ENCODE data around the gene EVC.
"Not testable (repeated sequence)": the region's sequence is repeated elsewhere in the genome, so short reads cannot be mapped to it uniquely, and the experiment has no call there.

EVC gene

DNA sequence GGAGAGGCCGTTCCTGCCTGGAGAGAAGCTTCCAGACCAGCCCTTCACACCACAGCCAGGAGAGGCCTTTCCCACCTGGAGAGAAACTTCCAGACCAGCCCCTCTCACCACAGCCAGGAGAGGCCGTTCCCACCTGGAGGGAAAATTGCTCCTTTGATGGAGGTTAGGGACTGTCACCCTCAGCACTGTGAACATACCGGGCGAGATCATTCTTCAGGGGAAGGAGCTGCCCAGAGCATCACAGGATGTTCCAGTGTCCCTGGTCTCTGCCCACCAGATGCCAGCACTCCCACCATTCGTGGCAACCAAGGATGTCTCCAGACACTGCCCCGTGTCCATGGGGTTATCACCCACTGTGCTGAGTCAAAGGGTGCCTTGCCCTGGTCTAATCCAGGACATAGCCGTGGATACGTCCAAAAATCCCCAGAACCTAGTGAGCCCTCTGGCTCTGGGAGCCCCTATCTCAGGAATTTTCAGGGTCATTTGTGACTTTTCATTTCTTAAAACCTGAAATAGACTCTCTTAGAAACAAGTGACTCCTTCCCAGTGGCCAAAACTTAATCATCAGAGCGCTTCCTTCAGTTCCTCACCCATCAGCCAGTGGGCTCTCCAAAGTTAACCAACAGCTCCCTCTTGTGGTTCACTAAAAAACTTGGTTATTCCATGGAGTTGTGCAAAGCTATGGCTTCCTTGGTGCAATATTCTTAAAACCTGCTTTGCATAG lies 101.7 kb downstream of the EVC start:
- peak; percentile 39 for DNase-seq (ENCODE audit: low spot score)

DNA sequence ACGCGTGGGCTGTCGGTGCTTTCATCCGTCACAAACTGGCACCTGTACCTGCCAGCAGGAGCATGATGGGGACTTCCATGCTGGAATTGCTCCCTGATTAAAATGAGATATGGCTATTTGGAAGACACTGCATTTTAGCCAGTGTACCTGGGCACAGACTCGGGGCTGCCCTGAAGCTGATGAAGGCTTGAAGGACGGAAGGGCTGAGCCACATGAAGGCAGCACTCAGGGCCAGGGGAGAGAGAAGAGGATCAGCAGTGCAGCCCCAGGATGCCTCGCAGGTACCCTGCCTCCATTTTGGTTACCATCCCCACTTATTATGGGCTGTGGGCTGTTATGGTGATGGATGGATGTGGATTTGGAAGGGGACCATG lies 102.9 kb downstream of the EVC start:
- no peak for DNase-seq (ENCODE audit: low spot score)

DNA sequence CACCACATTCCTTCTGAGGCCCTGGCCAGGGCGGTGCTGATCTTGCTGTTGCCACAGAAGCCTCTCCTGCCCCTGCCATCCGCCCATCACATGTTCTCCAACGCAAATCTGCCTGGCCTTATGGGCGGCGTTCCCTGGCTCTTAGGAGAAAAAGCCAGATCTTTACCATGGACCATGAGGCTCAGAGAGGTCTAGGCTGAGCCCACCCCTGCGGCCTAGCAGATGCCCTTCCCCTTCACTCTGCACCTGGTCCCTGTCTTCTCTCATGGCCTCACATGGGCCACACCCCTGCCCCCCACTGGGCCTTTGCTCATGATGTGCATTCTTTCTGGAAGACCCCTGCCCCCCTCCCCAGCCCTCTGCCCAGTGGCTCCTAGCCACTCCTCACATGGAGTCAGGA lies 103.4 kb downstream of the EVC start:
- no peak for DNase-seq (ENCODE audit: low spot score)

DNA sequence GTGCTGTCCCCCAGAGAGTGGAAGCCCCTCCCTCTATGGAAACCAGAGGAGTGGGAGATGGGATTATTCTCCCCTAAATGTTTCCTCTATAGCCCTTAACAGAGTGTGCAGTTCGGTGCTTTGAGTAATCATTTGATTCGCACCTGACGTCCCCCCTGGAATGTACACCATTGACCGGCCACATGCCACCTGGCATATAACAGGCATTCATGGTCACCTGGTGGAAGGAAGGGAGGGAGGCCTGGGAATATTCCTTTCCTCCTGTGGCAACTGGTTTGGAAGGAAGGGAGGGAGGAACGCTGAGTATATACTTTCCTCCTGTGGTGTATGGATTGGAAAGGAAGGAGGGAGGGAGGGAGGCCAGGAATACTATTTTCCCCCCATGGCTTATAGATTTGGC lies 104.6 kb downstream of the EVC start:
- DNase-seq (ENCODE audit: low spot score): no peak

DNA sequence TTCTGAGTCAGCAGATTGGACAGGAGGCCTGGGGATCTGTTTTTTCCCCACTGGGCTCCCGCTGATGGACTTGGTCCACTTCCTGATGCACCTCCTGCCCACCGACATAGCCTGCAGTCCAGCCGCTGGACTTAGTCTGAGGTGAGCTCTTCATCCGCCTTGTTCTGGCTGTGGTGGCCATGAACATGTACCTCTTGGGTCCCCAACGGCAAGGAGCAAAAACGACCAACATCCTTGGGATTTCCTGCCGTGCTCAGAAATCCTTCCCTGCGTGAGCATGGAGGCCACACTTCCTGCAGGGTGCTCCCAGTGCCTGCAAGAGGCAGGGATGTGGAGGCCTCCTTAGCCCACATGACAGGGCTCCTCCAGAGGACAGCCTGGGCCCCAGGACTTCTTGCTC lies 105.1 kb downstream of the EVC start:
- no peak for DNase-seq (ENCODE audit: low spot score)

DNA sequence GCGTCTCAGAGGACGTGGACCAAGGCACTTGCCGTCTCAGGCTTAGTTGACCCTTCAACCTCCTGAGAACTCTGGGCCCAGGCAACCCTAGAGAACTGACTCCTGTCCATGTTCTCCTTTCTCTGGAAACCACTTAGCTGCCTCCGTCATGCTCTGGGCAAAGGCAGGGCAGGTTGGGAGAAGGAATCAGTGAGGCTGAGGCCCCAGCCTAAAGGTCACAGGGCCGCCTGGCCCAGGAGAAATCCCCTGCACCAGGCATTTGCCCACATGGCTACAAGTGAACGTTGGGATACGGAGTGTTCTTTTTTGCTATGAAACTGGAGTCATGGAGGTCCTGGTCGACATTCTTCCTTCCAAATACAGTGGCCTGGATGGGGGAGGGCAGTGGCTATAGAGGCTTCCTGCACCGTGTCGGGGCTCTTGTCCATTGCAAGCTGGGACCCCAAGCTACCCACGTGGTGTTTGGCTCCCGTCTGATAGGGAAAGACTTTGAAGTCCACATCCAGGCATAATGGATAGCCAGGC lies 105.9 kb downstream of the EVC start:
- DNase-seq (ENCODE audit: low spot score): no peak

DNA sequence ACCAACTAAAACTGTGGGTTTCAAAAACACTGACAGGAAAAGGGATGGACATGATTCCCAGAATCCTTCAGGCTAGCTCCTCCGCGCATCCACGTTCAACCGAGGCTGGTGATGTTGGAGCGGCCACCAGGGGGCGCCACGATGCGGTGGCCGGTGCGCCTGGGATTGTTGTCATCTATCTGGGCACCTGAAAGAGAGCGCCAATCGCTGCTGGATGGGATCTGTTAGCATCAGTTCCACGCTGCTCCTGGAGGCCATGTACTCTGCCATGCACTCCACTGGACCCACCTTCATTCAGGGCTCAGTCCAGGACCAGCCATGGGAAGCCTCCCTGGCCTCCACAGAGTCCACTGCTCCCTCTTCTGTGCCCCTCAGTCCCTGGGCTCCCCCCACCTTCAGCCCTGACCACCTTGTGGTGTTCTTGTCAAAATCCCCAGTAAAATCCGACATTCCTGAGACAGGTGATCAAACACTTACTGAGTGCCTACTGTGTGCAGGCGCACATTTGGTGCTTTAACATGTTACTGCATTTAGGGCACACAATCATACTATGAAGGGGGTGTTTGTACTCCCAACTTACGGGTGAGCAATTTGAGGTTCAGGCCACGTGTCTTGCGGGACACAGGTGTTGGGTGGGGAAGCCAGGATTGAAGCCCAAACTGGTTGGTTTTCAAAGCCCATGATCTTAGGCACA lies 110.8 kb downstream of the EVC start:
- DNase-seq (ENCODE audit: low spot score): no peak

DNA sequence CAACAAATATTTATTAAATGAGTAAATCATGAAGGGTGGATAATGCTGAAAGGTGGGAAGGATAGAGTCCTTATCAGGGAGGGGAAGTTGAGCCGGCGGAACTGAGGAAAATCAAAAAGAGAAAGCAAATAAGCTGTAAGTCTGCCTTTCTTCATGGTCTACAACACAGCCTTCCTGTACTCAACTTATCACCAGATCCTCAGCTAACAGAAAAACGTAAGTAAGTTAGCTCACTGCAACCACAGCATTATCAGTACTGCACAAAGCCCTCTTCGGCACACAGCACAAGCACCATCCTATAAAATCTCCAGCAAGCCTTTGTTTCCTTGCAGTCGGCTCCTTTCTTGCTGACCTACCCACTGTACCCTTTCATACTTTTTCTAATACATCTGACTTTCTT lies 111.6 kb downstream of the EVC start:
- no peak for DNase-seq (ENCODE audit: low spot score)

DNA sequence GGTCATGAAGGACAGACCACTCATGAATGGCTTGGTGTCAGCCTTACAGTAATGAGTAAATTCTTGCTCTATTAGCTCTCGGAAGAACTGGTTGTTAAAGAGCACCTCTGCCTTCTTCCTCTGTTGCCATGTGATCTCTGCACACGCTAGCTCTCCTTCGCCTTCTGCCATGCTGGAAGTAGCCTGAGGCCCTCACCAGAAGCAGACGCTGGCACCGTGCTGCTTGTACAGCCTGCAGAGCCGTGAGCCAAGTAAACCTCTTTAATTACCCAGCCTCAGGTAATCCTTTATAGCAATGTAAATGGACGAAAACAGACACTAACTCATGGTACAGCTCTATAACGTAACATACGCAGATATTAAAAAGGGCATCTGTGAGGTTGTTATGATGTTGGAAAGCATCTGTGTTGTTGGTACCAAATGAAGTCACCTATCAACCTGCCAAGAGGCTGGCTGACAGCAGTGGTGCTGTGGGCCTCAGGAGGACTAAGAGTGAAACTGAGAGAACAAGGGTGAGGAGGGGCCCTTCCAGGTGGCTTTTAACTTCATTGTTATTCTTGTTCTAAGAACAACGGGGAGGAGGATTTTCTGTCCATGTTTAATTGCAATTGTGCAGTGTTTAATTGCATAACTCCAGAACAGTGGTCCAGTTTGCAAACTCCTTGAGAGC lies 112.7 kb downstream of the EVC start:
- DNase-seq (ENCODE audit: low spot score): no peak

DNA sequence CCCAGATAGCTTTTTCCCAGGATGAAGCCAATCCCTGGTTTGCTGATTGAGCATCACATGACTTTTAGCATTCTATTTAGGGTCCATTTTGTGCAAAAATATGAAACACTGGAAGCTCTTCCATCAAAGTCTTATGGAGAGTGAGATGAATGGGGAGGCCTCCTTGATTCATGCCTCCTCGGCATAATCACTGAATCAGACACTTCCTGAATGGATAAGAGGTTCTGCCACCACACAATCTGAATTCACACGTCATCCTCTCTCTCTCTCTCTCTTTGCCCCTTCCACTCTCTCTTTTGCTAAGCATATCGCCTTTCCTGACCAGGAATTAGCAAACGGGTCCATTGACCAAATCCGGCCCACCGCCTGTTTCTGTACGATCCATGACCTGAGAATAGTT lies 113.2 kb downstream of the EVC start:
- no peak for DNase-seq (ENCODE audit: low spot score)

DNA sequence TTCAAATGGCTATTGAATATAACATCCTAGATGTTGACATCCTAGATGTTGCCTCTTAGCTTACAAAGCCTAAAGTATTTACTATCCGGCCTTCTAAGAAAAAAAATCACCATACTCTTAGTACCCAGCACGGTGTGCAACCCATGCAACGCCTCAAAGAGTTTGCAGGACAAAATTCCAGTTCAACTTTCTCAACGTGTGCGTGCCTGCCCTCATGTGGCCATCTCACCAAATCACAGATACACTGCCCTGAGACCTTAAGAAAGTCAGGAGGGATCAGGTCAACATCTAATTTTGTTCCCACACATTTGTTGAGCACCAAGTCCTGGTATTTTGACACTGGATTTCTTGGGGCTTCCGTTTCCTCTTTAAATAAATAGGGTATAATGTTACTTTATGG lies 113.6 kb downstream of the EVC start:
- DNase-seq (ENCODE audit: low spot score): no peak

DNA sequence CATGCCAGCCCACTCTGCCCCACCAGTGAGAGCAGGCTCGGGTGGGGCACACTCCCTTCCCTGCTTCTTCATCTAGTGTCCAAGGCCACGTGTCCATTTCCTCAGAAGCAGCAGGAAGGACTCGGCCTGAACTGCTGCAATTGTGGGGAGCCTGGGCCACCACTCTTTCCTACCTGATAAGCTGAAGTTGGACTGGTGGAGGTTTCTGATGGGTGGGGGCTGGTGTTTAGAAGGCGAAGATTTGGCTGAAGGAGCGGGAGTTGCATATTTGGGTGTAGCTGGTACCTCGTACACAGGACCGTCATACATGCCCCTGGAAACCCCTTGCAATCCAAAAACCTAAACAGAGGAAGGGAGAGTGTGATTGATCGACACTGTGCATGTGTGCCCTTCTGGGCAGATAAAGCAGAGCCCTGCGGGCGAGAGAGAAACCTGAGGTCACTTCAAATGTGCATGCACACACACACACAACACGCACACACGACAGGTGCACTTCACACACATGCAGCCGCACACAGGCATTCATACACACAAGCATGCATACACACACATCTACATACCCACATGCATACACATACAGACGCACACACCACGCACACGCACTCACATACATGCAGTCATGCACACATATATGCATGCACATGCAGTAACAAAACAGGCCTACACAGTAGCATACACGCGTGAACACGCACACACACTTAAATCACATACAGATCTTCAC lies 114.5 kb downstream of the EVC start:
- no peak for DNase-seq (ENCODE audit: low spot score)

DNA sequence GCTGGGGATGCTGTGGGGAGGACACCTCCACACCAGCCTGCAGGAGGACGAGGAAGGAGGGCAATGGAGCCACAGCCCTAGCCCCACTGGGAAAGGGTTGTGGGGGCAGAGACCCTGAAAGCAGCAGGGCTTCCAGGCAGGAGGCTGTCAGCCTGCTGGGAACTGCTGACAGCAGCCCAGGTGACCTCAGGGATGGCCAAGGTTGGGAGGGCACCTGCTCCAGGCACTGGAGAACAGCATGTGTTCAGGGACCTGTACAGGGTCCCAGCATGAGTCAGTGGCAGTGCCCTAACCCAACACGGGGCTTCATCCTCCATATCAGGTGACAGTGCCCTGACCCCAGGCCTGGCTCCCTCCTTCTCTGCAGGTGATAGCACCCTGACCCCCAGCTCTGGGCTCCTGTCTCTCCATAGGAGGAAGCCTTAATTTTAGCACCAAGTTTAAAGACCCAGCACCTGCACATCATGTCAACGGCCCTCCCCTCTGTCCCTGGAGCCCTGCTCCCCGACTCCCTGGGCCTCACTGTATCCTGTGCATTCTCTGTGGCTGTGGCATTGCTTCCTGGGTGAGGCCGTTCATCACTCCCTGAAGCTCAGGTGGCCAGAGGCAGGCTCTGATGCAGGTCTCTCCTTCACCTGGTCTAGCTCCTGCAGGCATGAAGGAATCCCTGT lies 115.6 kb downstream of the EVC start:
- no peak for DNase-seq (ENCODE audit: low spot score)

DNA sequence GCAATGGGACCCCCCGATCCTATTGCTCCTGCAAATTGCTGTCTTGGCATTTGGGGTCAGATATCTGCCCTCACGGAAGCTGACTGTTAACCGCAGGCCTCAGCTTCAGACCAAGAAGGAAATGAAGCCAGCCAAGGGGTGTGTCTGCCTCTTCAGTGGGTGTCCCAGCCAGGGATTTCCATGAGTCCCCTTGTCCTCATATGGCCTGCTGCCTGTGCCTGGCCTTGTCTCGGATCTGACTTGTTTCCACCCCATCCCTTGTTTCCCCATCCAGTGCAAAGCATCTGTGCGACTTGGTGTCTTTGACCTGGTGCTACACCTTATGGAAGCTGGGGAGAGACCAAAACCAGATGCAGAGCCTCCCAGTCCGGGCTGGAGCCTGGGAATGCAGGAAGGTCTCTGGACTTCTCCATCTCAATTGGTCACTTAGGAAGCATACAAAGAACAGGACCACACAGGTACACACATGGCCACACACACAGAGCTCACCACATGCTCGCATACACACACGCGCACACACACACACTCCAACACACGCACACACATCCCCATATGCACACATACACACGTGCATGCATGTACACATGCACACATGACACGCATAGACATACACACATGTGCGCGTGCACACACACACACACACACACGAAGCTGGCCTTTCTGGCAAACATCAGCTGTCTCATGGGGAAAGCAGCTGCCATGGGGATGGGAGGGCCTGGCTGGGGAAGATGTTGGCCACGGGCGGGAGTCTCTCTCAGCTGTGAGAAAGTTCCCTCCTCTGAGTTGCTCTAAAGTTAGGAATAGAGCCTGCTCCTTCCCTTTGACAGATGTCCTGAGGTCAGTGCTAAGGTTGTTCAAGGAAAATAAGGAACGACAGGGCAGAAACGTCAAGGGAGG lies 116.4 kb downstream of the EVC start:
- no peak for DNase-seq (ENCODE audit: low spot score)

DNA sequence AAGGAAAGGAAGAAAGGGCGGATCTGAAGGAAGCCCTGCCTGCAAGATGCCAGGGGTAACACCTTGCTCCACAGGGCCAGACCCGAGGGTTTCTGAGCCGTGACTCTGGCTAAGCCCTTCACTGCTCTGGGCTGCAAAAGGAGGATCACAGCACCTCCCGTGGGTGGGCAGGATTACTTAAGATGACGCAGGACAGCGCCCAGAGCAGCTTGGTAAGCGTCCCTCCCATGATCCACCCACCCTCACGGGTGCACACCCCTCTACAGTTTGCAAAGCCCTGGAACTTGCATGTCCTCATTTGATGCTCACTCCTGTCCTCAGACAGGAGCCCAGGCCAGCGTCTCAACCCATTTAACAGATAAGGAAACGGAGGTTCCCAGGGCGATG lies 117.0 kb downstream of the EVC start:
- DNase-seq (ENCODE audit: low spot score): no peak

DNA sequence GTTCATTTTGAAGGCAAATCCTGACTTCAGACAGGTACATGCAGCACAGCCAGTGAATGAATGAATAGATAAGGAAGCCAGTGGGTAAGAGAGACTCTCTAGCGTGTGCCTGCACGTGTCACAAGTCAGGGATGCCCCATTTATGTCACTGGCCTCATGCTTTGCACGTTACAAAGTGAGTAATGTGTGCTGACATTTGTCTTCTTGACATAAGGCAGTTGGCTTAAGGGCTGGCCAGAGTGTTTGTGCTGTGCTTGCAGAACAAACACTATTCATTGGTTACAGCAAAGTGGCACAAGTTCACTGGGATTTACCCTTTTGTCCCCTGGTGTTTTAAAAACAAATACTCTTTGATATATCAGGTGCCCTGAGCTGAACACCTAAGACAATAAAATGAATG lies 125.9 kb downstream of the EVC start:
- DNase-seq (ENCODE audit: low spot score): no peak

DNA sequence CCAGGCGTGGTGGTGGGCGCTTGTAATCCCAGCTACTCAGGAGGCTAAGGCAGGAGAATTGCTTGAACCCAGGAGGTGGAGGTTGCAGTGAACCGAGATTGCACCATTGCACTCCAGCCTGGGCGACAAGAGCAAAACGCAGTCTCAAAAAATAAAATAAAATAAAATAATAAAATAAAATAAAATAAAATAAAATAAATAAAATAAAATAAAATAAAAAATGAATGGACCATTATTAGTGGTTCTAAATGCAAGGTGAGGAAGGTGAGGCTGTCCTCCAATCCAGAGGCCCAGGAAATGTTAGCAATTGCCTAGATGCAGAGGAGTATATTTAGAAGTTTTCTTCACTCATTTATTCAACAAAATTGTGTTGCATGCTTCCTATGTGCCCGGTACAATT lies 126.5 kb downstream of the EVC start:
- DNase-seq (ENCODE audit: low spot score): not testable (repeated sequence)

DNA sequence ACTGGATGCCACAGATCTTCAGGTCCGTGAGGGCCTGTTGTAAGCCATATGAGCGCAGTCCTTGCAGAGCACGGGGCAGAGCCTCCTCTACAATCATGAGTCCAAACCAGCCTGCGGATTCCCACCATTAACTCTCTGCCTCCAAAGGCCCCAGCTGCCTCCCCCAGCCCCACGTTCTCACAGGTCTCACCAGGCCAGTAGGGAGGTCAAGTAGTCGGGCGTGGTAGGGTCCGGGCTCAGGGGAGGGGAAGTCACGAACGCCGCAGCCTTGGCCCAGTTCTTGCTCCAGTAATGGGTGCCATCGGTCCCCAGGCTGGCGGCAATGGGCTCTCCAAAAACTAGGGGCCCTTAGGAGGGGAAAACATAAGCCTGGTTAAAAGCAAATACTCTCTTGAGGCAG lies 128.3 kb downstream of the EVC start:
- no peak for DNase-seq (ENCODE audit: low spot score)

DNA sequence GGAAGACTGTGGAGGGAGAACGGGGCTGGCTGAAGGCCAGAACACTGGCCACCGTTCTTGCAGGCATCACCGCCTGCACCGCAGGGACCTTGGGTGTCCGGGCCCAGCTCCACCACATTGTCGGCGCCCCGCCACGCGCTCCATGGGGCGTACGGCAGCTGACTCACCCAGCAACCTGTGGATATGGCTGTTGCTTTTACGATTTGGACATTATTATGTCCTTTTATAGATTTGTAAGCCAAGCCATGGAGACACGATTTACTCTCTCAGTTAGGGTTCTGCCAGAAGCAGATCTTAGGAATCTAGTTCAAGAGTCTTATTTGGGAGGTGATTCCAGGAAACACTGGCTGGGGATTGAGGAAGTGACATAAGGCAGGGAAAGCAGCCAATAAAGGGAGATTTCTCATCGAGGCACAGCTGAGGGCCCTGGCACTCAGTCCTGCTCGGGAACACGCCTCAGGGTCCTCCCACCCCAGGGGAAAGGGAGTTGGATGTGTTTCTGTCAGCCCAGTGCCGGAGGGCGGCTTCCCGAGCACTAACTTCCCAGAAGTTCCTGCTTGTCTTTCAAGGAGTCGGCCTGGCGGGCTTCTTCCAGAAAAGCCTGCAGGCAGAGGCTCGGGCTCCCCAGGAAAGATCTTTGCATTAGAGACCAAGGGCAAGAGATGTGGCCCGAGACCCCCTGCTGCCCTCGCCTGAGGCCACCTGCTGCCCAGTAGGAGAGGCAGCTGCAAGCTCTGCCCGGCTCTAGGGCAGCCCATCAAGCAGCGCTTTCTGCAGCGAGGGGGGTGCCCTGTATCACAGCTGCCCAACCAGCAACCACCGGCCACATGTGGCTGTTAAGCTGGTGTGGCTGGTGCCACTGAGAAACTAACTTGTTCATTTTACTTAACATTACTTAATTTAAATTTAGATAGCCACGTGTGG lies 129.0 kb downstream of the EVC start:
- DNase-seq (ENCODE audit: low spot score): no peak

DNA sequence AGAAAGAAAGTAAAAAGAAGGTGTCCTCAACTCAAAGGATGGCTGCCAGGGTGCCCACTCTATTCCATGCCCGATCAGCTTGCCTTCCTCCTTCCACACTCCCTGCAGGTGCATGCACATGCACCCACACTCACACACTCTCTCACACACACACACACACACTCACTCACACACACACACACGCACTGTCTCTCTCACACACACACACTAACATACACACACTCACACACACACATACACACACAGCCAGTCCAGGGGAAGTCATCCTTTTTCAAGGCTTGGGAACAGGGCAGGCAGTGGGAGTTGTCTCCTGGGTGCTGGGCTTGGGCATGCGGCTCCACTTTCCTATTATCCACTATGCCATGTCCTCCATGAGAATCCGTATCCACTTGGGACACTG lies 131.5 kb downstream of the EVC start:
- DNase-seq (ENCODE audit: low spot score): no peak
